ENCODE results near the gene MORN1.

DNA sequence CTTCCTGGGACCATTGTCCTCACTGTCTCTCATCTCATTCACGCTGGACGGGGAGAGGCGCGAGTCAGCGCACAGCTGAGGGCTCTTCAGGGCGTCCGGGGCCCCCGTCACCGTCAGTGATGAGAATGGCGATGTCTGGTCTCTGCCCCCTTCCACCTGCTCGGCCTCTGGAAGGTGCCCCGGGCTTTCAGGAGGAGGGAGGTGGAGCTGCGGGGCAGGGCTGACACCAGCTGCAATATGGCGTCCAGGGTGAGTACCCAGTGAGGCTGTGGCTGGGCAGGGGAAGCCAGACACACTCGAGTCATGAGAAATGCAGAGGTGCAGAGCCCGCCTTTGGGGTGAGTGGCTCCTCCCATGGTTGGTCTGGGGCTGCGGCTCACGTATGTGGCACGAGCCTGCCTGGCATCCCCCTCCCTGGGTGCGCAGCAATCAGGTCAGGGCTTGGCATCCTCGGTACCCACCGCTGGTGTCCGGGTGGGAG, 15.1 kb downstream of the MORN1 start:
- no peak for TF ChIP-seq RAD21 (IDR thresholded peaks at IDR 0.05; ENCODE audit: low read length)
- TF ChIP-seq, protein P1, sequence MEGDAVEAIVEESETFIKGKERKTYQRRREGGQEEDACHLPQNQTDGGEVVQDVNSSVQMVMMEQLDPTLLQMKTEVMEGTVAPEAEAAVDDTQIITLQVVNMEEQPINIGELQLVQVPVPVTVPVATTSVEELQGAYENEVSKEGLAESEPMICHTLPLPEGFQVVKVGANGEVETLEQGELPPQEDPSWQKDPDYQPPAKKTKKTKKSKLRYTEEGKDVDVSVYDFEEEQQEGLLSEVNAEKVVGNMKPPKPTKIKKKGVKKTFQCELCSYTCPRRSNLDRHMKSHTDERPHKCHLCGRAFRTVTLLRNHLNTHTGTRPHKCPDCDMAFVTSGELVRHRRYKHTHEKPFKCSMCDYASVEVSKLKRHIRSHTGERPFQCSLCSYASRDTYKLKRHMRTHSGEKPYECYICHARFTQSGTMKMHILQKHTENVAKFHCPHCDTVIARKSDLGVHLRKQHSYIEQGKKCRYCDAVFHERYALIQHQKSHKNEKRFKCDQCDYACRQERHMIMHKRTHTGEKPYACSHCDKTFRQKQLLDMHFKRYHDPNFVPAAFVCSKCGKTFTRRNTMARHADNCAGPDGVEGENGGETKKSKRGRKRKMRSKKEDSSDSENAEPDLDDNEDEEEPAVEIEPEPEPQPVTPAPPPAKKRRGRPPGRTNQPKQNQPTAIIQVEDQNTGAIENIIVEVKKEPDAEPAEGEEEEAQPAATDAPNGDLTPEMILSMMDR (conservative IDR thresholded peaks at IDR 0.05; ENCODE audit: low read depth, low read length): no peak
- TF ChIP-seq POLR2A (IDR thresholded peaks at IDR 0.05; ENCODE audit: low read depth, low read length): no peak
- TF ChIP-seq RFX5 (IDR thresholded peaks at IDR 0.05; ENCODE audit: low read depth, low read length): no peak
- TF ChIP-seq FOS (IDR thresholded peaks at IDR 0.05; ENCODE audit: low read depth, low read length): no peak
- TF ChIP-seq USF2 (IDR thresholded peaks at IDR 0.05; ENCODE audit: low read depth, low read length): no peak
- no peak for TF ChIP-seq MAFK (IDR thresholded peaks at IDR 0.05; ENCODE audit: low read depth, low read length)
- no peak for TF ChIP-seq MAZ (IDR thresholded peaks at IDR 0.05; ENCODE audit: borderline replicate concordance, low read depth, low read length)
- TF ChIP-seq CEBPB (IDR thresholded peaks at IDR 0.05; ENCODE audit: low read depth, low read length): no peak
- no peak for TF ChIP-seq MXI1 (IDR thresholded peaks at IDR 0.05; ENCODE audit: borderline replicate concordance, low read depth, low read length)
- no peak for TF ChIP-seq RCOR1 (IDR thresholded peaks at IDR 0.05; ENCODE audit: insufficient replicate concordance, low read length)

All from IMR-90 (cell line).